Measurements from ENCODE around the gene B4GALT1. TPM values are rescaled to one million over a fixed set of nuclear protein-coding genes. Genes with fewer than 3 reads are reported as not detected.

The B4GALT1 gene
- total RNA-seq, 1 donor from 2014 or later: 80.1 TPM

- no peak for TF ChIP-seq CTCF (IDR thresholded peaks at IDR 0.05)
- H3K27ac ChIP-seq: no peak overlapping the region
- no peak overlapping the region for H3K4me3 ChIP-seq
- H3K36me3 ChIP-seq: peaks cover 58% of the 10 kb centered on the region
- no peaks in the 10 kb centered on the region for H3K27me3 ChIP-seq
- H3K4me1 ChIP-seq: peaks cover 8% of the 10 kb centered on the region
- intact Hi-C loops (cut with DNase I): no loop called here
- DNase-seq (no peak), ATAC-seq (no peak)
- H3K9me3 ChIP-seq: no peaks in the 10 kb centered on the region
These were observed 55.5 kb downstream of the B4GALT1 start for GRCh38 chr9:33111631-33112030.

GRCh38 chr9:33110686-33111085 lies 56.5 kb downstream of the B4GALT1 start:
- intact Hi-C loops (cut with DNase I): no loop called here
- H3K27ac ChIP-seq: no peak overlapping the region
- peaks cover 9% of the 10 kb centered on the region for H3K4me1 ChIP-seq
- TF ChIP-seq CTCF (IDR thresholded peaks at IDR 0.05): no peak
- H3K9me3 ChIP-seq: no peaks in the 10 kb centered on the region
- no peak for DNase-seq
- ATAC-seq: no peak
- peaks cover 54% of the 10 kb centered on the region for H3K36me3 ChIP-seq
- no peak overlapping the region for H3K4me3 ChIP-seq
- no peaks in the 10 kb centered on the region for H3K27me3 ChIP-seq

- TF ChIP-seq CTCF (IDR thresholded peaks at IDR 0.05): no peak
- no peak overlapping the region for H3K4me3 ChIP-seq
- H3K9me3 ChIP-seq: no peaks in the 10 kb centered on the region
- DNase-seq (no peak), ATAC-seq (no peak)
- peaks cover 47% of the 10 kb centered on the region for H3K36me3 ChIP-seq
- peaks cover 9% of the 10 kb centered on the region for H3K4me1 ChIP-seq
- H3K27ac ChIP-seq: no peak overlapping the region
- H3K27me3 ChIP-seq: no peaks in the 10 kb centered on the region
- intact Hi-C loops (cut with DNase I): no loop called here
These were observed 57.1 kb downstream of the B4GALT1 start for GRCh38 chr9:33109850-33110595.

GRCh38 chr9:33109097-33109496 lies 58.0 kb downstream of the B4GALT1 start:
- intact Hi-C loops (cut with DNase I): no loop called here

GRCh38 chr9:33108472-33108871 lies 58.7 kb downstream of the B4GALT1 start:
- H3K36me3 ChIP-seq: peaks cover 32% of the 10 kb centered on the region
- no peak for TF ChIP-seq CTCF (IDR thresholded peaks at IDR 0.05)
- H3K27me3 ChIP-seq: no peaks in the 10 kb centered on the region
- no peak for DNase-seq
- no peaks in the 10 kb centered on the region for H3K9me3 ChIP-seq
- H3K4me3 ChIP-seq: no peak overlapping the region
- H3K27ac ChIP-seq: no peak overlapping the region
- ATAC-seq: no peak
- H3K4me1 ChIP-seq: peaks cover 9% of the 10 kb centered on the region
- intact Hi-C loops (cut with DNase I): no loop called here

More at GRCh38 chr9:33109097-33109496, 58.0 kb downstream of the B4GALT1 start:
- H3K36me3 ChIP-seq: peaks cover 38% of the 10 kb centered on the region
- H3K9me3 ChIP-seq: no peaks in the 10 kb centered on the region
- no peak overlapping the region for H3K27ac ChIP-seq
- no peak for TF ChIP-seq CTCF (IDR thresholded peaks at IDR 0.05)
- no peak overlapping the region for H3K4me3 ChIP-seq
- H3K27me3 ChIP-seq: no peaks in the 10 kb centered on the region
- ATAC-seq (no peak), DNase-seq (no peak)
- H3K4me1 ChIP-seq: peaks cover 9% of the 10 kb centered on the region
